Thyroid gland (tissue), 4 donors: ENCODE data around the gene SH3TC1.

ENCODE experiments used
- CTCF ChIP-seq, 6 experiments: fragments of 200-600 bp in 3 of 6; fragments of 450-650 bp in 3 of 6; sonication (generic) in 3 of 6; IDR thresholded peaks; one replicate each; pipeline ENCODE4 v1.5.1; 2016 to 2019; ENCODE audit warnings: antibody characterized with exemption in 6 of 6, mild to moderate bottlenecking in 2 of 6, inconsistent platforms in 1 of 6, moderate library complexity in 1 of 6
- POLR2A ChIP-seq, 2 donors: fragments of 450-650 bp; IDR thresholded peaks; one replicate each; pipeline ENCODE4 v1.6.1; 2017; ENCODE audit warnings: antibody characterized with exemption in 2 of 2, mild to moderate bottlenecking in 2 of 2, moderate library complexity in 1 of 2

GRCh38 chr4:8185295-8185694 is 13.8 kb upstream of the SH3TC1 start:
- no peak for TF ChIP-seq CTCF (IDR thresholded peaks at IDR 0.05)
- no peak for TF ChIP-seq POLR2A (IDR thresholded peaks at IDR 0.05)
